Thoracic aorta (tissue), 2 donors: Measurements from ENCODE around the gene CHD6. TPM values are rescaled to one million over a fixed set of nuclear protein-coding genes. Genes with fewer than 3 reads are reported as not detected.

Experiments used
- ATAC-seq: fragments of 150-250 bp; one replicate; pipeline ENCODE4 v1.8.0; 2017; ENCODE audit warnings: low read depth; ENCODE audit not compliant: insufficient number of reproducible peaks, low FRiP score
- DNase-seq: peaks from one replicate; pipeline ENCODE4 v3.0.0-alpha.2; 2020; ENCODE audit warnings: low spot score
- H3K27ac ChIP-seq, 2 donors: fragments of 200-600 bp; sonication (generic); 1 replicate in 1 of 2; 2 replicates in 1 of 2; pipeline ENCODE4 v1.5.1; 2016; ENCODE audit warnings: mild to moderate bottlenecking in 2 of 2, moderate library complexity in 2 of 2
- H3K27me3 ChIP-seq: fragments of 200-600 bp; sonication (generic); replicated peaks from 2 replicates; pipeline ENCODE4 v1.6.0; 2016; ENCODE audit warnings: mild to moderate bottlenecking; ENCODE audit not compliant: insufficient read depth
- H3K36me3 ChIP-seq: fragments of 200-600 bp; sonication (generic); one replicate; pipeline ENCODE4 v1.5.1; 2016
- H3K4me1 ChIP-seq, 2 donors: fragments of 200-600 bp; sonication (generic); 1 replicate in 1 of 2; 2 replicates in 1 of 2; pipeline versions ENCODE4 v1.5.1 to v1.6.0; 2016; ENCODE audit warnings: low read depth in 2 of 2, mild to moderate bottlenecking in 1 of 2; ENCODE audit not compliant: control insufficient read depth in 1 of 2
- H3K4me3 ChIP-seq: fragments of 200-600 bp; sonication (generic); 2 replicates; pipeline ENCODE4 v1.5.1; 2016; ENCODE audit warnings: mild to moderate bottlenecking
- H3K9me3 ChIP-seq: fragments of 200-600 bp; sonication (generic); 2 replicates; pipeline ENCODE4 v1.5.1; 2016
- CTCF ChIP-seq: fragments of 200-600 bp; sonication (generic); IDR thresholded peaks from one replicate; pipeline ENCODE4 v1.5.1; 2019; ENCODE audit warnings: antibody characterized with exemption
- total RNA-seq, 2 donors: library from RNA; depleted of rRNA; stranded (reverse); fragments of >200 nt; gene quantifications; one replicate each; pipeline versions ENCODE4 v1.1.0 to v1.2.3, GENCODE V29; 2016

CHD6 gene
- total RNA-seq, 2 donors from 2014 or later: 43.9 to 44.6 TPM

DNA sequence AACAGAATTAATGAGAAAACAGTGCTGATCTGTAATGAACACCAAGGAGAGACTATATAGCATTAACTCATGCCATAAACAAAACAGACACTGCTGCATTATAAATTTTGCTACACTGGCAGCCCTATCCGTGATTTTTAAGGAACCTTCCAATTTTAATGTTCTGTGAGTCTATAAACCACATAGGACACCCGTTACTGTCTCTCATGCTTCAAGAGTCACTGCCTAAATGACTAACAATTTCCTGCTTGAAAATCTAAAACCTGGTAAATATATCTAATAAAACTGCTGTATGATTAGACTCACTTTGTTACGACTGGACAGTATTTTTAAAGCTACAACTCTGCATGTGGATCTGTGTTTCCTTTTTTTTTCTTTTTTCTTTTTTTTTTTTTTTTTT, 8.7 kb downstream of the CHD6 start:
- no peaks in the 10 kb centered on the region for H3K9me3 ChIP-seq
- ATAC-seq (no peak), DNase-seq (no peak)
- H3K4me1 ChIP-seq: peaks cover 16 to 58% of the 10 kb centered on the region in 2 donors
- H3K27me3 ChIP-seq: no peaks in the 10 kb centered on the region
- H3K4me3 ChIP-seq: no peak overlapping the region
- no peak overlapping the region for H3K27ac ChIP-seq
- H3K36me3 ChIP-seq: no peaks in the 10 kb centered on the region
- no peak for TF ChIP-seq CTCF

DNA sequence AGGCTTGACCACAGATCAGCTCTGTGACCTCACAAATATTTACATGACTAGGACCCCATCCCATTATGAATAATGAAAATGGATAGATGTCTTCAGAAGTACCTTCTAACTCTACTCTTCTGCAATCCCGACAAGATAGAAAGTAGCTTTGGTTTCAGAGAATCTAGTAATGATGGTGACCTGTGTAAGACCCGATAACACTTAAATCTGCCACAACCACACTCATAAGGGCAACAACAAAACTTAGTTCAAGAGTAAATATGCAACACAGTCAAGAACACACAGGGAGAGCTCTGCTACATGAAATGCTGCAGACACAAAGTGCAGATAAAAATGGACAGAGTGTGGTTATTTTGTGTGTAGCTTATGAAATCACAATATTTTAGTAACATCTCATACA, 9.6 kb downstream of the CHD6 start:
- TF ChIP-seq CTCF: no peak
- DNase-seq (no peak), ATAC-seq (no peak)
- H3K27ac ChIP-seq: no peak overlapping the region
- H3K36me3 ChIP-seq: no peaks in the 10 kb centered on the region
- H3K27me3 ChIP-seq: no peaks in the 10 kb centered on the region
- peaks cover 12 to 58% of the 10 kb centered on the region in 2 donors for H3K4me1 ChIP-seq
- no peak overlapping the region for H3K4me3 ChIP-seq
- H3K9me3 ChIP-seq: no peaks in the 10 kb centered on the region

DNA sequence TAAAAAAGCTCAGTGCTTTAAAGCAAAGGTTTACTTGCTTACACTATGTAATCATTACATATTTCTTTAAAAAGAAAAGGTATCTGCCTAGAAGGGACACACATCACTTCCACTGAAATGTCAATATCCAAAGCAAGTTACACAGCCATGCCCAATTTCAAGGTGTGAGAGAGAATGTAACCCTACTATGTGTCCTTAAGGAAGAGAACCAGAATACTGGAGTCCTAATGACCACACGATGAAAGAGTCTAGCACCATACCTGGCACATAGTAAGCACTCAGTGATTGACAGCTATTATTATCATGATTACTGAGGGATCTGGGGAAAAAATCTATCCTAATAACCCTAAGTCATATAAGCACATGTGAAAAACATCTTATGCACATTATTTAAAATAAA, 10.4 kb downstream of the CHD6 start:
- H3K4me3 ChIP-seq: no peak overlapping the region
- no peaks in the 10 kb centered on the region for H3K27me3 ChIP-seq
- DNase-seq: no peak
- H3K9me3 ChIP-seq: no peaks in the 10 kb centered on the region
- H3K36me3 ChIP-seq: no peaks in the 10 kb centered on the region
- TF ChIP-seq CTCF: no peak
- peaks cover 6 to 58% of the 10 kb centered on the region in 2 donors for H3K4me1 ChIP-seq
- H3K27ac ChIP-seq: no peak overlapping the region
- no peak for ATAC-seq

- no peaks in the 10 kb centered on the region for H3K36me3 ChIP-seq
- ATAC-seq: no peak
- peaks cover 19% of the 10 kb centered on the region for H3K9me3 ChIP-seq
- DNase-seq: no peak
- no peak for TF ChIP-seq CTCF
- H3K4me1 ChIP-seq: peaks cover 3 to 56% of the 10 kb centered on the region in 2 donors
- no peak overlapping the region for H3K4me3 ChIP-seq
- H3K27ac ChIP-seq: no peak overlapping the region
- H3K27me3 ChIP-seq: no peaks in the 10 kb centered on the region
Observed at GRCh38 chr20:41604002-41604401, 14.2 kb downstream of the CHD6 start.

DNA sequence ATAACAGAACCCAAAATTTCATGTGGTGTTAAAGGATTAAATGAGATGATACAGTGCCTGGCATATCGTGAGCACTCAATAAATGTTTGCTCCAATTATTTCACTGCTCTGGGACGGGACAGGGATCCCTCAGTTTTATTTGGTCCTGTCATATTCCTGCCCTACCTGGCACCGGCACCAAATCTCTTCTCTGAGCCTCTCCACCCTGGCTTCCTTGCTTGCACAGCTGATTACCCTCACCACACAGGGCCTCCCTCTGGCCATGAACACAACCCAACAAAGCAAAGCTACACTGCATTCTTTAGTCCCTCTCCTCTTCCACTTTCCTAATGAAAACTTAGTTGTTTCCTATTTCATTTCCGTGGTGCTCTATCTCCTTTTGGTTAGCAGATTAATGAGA, 16.4 kb downstream of the CHD6 start:
- no peak for TF ChIP-seq CTCF
- Histone ChIP-seq H3K27me3 (no peaks in the 10 kb centered on the region), H3K4me3 (no peak overlapping the region), H3K27ac (no peak overlapping the region), H3K4me1 (peaks cover 3 to 44% of the 10 kb centered on the region in 2 donors), H3K36me3 (no peaks in the 10 kb centered on the region), H3K9me3 (peaks cover 23% of the 10 kb centered on the region)
- no peak for ATAC-seq
- DNase-seq: no peak
